GM23338 (cell line): Measurements from ENCODE around the gene TMEM63C. TPM values are rescaled to one million over a fixed set of nuclear protein-coding genes. Genes with fewer than 3 reads are reported as not detected.

Experiments used
- ATAC-seq: fragments of 200-7000 bp; cut with Tn5 transposase; 3 replicates; pipeline ENCODE4 v1.9.1; 2020
- DNase-seq: peaks from one replicate; pipeline ENCODE4 v3.0.0-alpha.2; 2015; ENCODE audit warnings: low spot score
- H2AFZ ChIP-seq: fragments of 200-600 bp; sonication (generic); 2 replicates; pipeline ENCODE4 v1.8.0; 2016; ENCODE audit warnings: antibody characterized with exemption, mild to moderate bottlenecking, moderate library complexity
- H3F3A ChIP-seq: fragments of 200-600 bp; sonication (generic); replicated peaks from 2 replicates; pipeline ENCODE4 v1.8.0; 2017; ENCODE audit warnings: antibody characterized with exemption, mixed run types, low read depth
- H3K27ac ChIP-seq: fragments of 200-600 bp; sonication (generic); 2 replicates; pipeline ENCODE4 v1.6.1; 2016; ENCODE audit warnings: low read depth
- H3K27me3 ChIP-seq: fragments of 200-600 bp; sonication (generic); 2 replicates; pipeline ENCODE4 v1.8.0; 2016; ENCODE audit warnings: mild to moderate bottlenecking, mixed run types, moderate library complexity; ENCODE audit not compliant: insufficient read depth
- H3K36me3 ChIP-seq: fragments of 200-600 bp; sonication (generic); 2 replicates; pipeline ENCODE4 v1.8.0; 2016; ENCODE audit warnings: mild to moderate bottlenecking; ENCODE audit not compliant: insufficient read depth
- H3K4me1 ChIP-seq: fragments of 200-600 bp; sonication (generic); 2 replicates; pipeline ENCODE4 v1.8.0; 2016; ENCODE audit warnings: mild to moderate bottlenecking, moderate library complexity; ENCODE audit not compliant: insufficient read depth
- H3K4me2 ChIP-seq: fragments of 200-600 bp; sonication (generic); 2 replicates; pipeline ENCODE4 v1.7.1; 2017; ENCODE audit warnings: mixed run types
- H3K4me3 ChIP-seq: fragments of 200-600 bp; sonication (generic); 2 replicates; pipeline ENCODE4 v1.6.1; 2016; ENCODE audit warnings: mixed run types
- H3K79me2 ChIP-seq: fragments of 200-600 bp; sonication (generic); replicated peaks from 2 replicates; pipeline ENCODE4 v1.8.0; 2017; ENCODE audit warnings: mild to moderate bottlenecking; ENCODE audit not compliant: insufficient read depth
- H3K9me2 ChIP-seq: fragments of 200-600 bp; sonication (generic); 2 replicates; pipeline ENCODE4 v1.8.0; 2017; ENCODE audit not compliant: insufficient read depth
- H4K20me1 ChIP-seq: fragments of 200-600 bp; sonication (generic); replicated peaks from 2 replicates; pipeline ENCODE4 v1.8.0; 2017; ENCODE audit warnings: mild to moderate bottlenecking; ENCODE audit not compliant: insufficient read depth
- H3K27ac Mint-ChIP-seq: 2 replicates; pipeline ENCODE4 v1.8.0; 2020; ENCODE audit warnings: inconsistent platforms, mild to moderate bottlenecking, moderate library complexity, mixed read lengths
- H3K27me3 Mint-ChIP-seq: 3 replicates; pipeline ENCODE4 v1.8.0; 2022; ENCODE audit warnings: low read depth, mild to moderate bottlenecking, moderate library complexity, mixed read lengths, inconsistent platforms; ENCODE audit not compliant: insufficient read depth, poor library complexity
- H3K36me3 Mint-ChIP-seq: 3 replicates; pipeline ENCODE4 v1.8.0; 2021; ENCODE audit warnings: low read depth, mild to moderate bottlenecking, inconsistent platforms, moderate library complexity, mixed read lengths
- H3K4me1 Mint-ChIP-seq: 3 replicates; pipeline ENCODE4 v1.8.0; 2020; ENCODE audit warnings: mild to moderate bottlenecking, inconsistent platforms, mixed read lengths
- H3K4me3 Mint-ChIP-seq: 3 replicates; pipeline ENCODE4 v1.8.0; 2021; ENCODE audit warnings: moderate library complexity, mild to moderate bottlenecking, inconsistent platforms, mixed read lengths
- H3K9me3 Mint-ChIP-seq: 3 replicates; pipeline ENCODE4 v1.8.0; 2020; ENCODE audit warnings: moderate library complexity, mild to moderate bottlenecking, inconsistent platforms, mixed read lengths
- CREB1 ChIP-seq: fragments of 250-450 bp; sonication (Bioruptor Pico); IDR thresholded peaks from 2 replicates; pipeline ENCODE4 v1.5.0; 2020; ENCODE audit warnings: low read depth, mild to moderate bottlenecking, moderate library complexity
- CTCF ChIP-seq, 2 experiments: fragments of 200-600 bp in 1 of 2; sonication (generic) in 1 of 2; conservative IDR thresholded peaks; 2 replicates each; pipeline versions ENCODE4 v1.5.1 to v1.6.1; 2016 to 2017; ENCODE audit warnings: antibody characterized with exemption in 2 of 2, low read depth in 2 of 2, mild to moderate bottlenecking in 2 of 2, moderate library complexity in 1 of 2
- EZH2 ChIP-seq: fragments of 200-600 bp; sonication (generic); IDR thresholded peaks from one replicate; pipeline ENCODE4 v1.8.0; 2017; ENCODE audit warnings: antibody characterized with exemption, mild to moderate bottlenecking, low read depth; ENCODE audit not compliant: unreplicated experiment
- EZH2phosphoT487 ChIP-seq: fragments of 200-600 bp; sonication (generic); IDR thresholded peaks from one replicate; pipeline ENCODE4 v1.8.1; 2018; ENCODE audit warnings: antibody characterized with exemption; ENCODE audit not compliant: unreplicated experiment
- NANOG ChIP-seq: IDR thresholded peaks from 2 replicates; pipeline ENCODE4 v1.6.1; 2016; ENCODE audit warnings: antibody characterized with exemption, borderline replicate concordance
- REST ChIP-seq: IDR thresholded peaks from one replicate; pipeline ENCODE4 v1.6.1; 2018; ENCODE audit warnings: antibody characterized with exemption; ENCODE audit not compliant: unreplicated experiment
- polyA plus RNA-seq: library from polyadenylated mRNA; unstranded; fragments of >200 nt; fragmentation: Nextera tagmentation; extraction: Ambion mirVana; gene quantifications from 2 replicates; pipeline ENCODE4 v1.2.1, GENCODE V29; 2016
- total RNA-seq: library from RNA; depleted of rRNA; stranded (reverse); fragments of >200 nt; shearing (Covaris generic); gene quantifications from 2 replicates; pipeline ENCODE4 v1.2.3, GENCODE V29; 2014

TMEM63C gene
- total and polyA plus RNA-seq, 2 experiments from 2014 or later: 2.1 to 6.3 TPM

- Histone ChIP-seq H3K4me1 (0 out of 2 replicates have a peak, but pooled peaks cover 8% of the 10 kb centered on the region), H3K4me3 (no peak overlapping the region), H4K20me1 (peaks cover 13% of the 10 kb centered on the region), H3F3A (0 out of 2 replicates have a peak, but pooled peaks cover 8% of the 10 kb centered on the region), H3K36me3 (peaks cover 12% of the 10 kb centered on the region), H3K79me2 (no peaks in the 10 kb centered on the region), H3K4me2 (no peak overlapping the region), H3K27me3 (no peaks in the 10 kb centered on the region), H2AFZ (no peak overlapping the region), H3K27ac (no peak overlapping the region), H3K9me2 (no peaks in the 10 kb centered on the region)
- H3K9me3 Mint-ChIP-seq: no peaks in the 10 kb centered on the region
- peaks cover 17% of the 10 kb centered on the region for H3K4me1 Mint-ChIP-seq
- H3K36me3 Mint-ChIP-seq: peaks cover 52% of the 10 kb centered on the region
- no peak overlapping the region for H3K27ac Mint-ChIP-seq
- TF ChIP-seq CTCF (conservative IDR thresholded peaks at IDR 0.05; ENCODE audit: low read depth in 2 of 2): peak; percentile 27 to 49; a peak in 3 of 4 replicates
- TF ChIP-seq NANOG: no peak
- DNase-seq (no peak), ATAC-seq (no peak)
- no peak overlapping the region for H3K4me3 Mint-ChIP-seq
- peaks cover 8% of the 10 kb centered on the region for H3K27me3 Mint-ChIP-seq
Observed at GRCh38 chr14:77131871-77132486, 49.6 kb upstream of the TMEM63C start.

- no peaks in the 10 kb centered on the region for H3K9me3 Mint-ChIP-seq
- DNase-seq: peak; percentile 89
- no peak overlapping the region for H3K4me3 Mint-ChIP-seq
- no peak overlapping the region for H3K4me2 ChIP-seq
- no peak overlapping the region for H3K4me3 ChIP-seq
- peaks cover 4% of the 10 kb centered on the region for H3K27me3 Mint-ChIP-seq
- ATAC-seq: peak; percentile 97
- no peak overlapping the region for H2AFZ ChIP-seq
- peaks cover 67% of the 10 kb centered on the region for H3K36me3 Mint-ChIP-seq
- no peak for TF ChIP-seq NANOG
- TF ChIP-seq EZH2: no peak
- peak; percentile 89 for TF ChIP-seq REST
- TF ChIP-seq CREB1 (CRISPR knock-in tag): 0 out of 2 replicates have a peak, but pooled peaks have one; percentile 45
- TF ChIP-seq CTCF (conservative IDR thresholded peaks at IDR 0.05; ENCODE audit: low read depth in 2 of 2): 0 out of 4 replicates have a peak, but pooled peaks of 1 of the 2 experiments have one; percentile 3
- no peak for TF ChIP-seq EZH2phosphoT487
- no peak overlapping the region for H3K27ac Mint-ChIP-seq
- peaks cover 4% of the 10 kb centered on the region; the same call in 1 of the 2 replicates for H3K4me1 ChIP-seq
- no peaks in the 10 kb centered on the region for H3K9me2 ChIP-seq
- 0 out of 2 replicates have a peak, but pooled peaks cover 8% of the 10 kb centered on the region for H3F3A ChIP-seq
- no peaks in the 10 kb centered on the region for H3K27me3 ChIP-seq
- H3K4me1 Mint-ChIP-seq: peaks cover 10% of the 10 kb centered on the region
- peaks cover 28% of the 10 kb centered on the region for H4K20me1 ChIP-seq
- H3K36me3 ChIP-seq: peaks cover 19% of the 10 kb centered on the region
- peaks cover 12% of the 10 kb centered on the region for H3K79me2 ChIP-seq
- no peak overlapping the region for H3K27ac ChIP-seq
Observed at GRCh38 chr14:77133720-77134338, 47.8 kb upstream of the TMEM63C start.
